Measurements from ENCODE around the gene ELMO1.

The ELMO1 gene

GRCh38 chr7:37074370-37074769 is 374.3 kb downstream of the ELMO1 start:
- no peak for DNase-seq (ENCODE audit: low read depth, low spot score)
- no peaks in the 10 kb centered on the region for H3K9me3 ChIP-seq (ENCODE audit: control insufficient read depth, insufficient read depth, low read length)
- no peaks in the 10 kb centered on the region for H3K36me3 ChIP-seq (ENCODE audit: control insufficient read depth, insufficient read depth, low read length)
- H3K4me1 ChIP-seq (ENCODE audit: control insufficient read depth, insufficient read depth, low read length) = no peaks in the 10 kb centered on the region
- no peak overlapping the region for H3K27ac ChIP-seq (ENCODE audit: low read length)
- H3K27me3 ChIP-seq (ENCODE audit: control insufficient read depth, insufficient read depth, low read length) = no peaks in the 10 kb centered on the region
- WGBS (ENCODE audit: insufficient coverage, insufficient read length) = no CpG with 5 or more reads among the region's 4 CpGs
- no peak overlapping the region for H3K4me3 ChIP-seq (ENCODE audit: low read length)

- no peak overlapping the region for H3K27ac ChIP-seq (ENCODE audit: low read length)
- H3K4me1 ChIP-seq (ENCODE audit: control insufficient read depth, insufficient read depth, low read length) = no peaks in the 10 kb centered on the region
- WGBS (ENCODE audit: insufficient coverage, insufficient read length) = no CpG with 5 or more reads among the region's 2 CpGs
- no peaks in the 10 kb centered on the region for H3K27me3 ChIP-seq (ENCODE audit: control insufficient read depth, insufficient read depth, low read length)
- H3K4me3 ChIP-seq (ENCODE audit: low read length) = no peak overlapping the region
- DNase-seq (ENCODE audit: low read depth, low spot score) = no peak
- H3K36me3 ChIP-seq (ENCODE audit: control insufficient read depth, insufficient read depth, low read length) = no peaks in the 10 kb centered on the region
- H3K9me3 ChIP-seq (ENCODE audit: control insufficient read depth, insufficient read depth, low read length) = no peaks in the 10 kb centered on the region
Observed at GRCh38 chr7:37071124-37071523, 377.5 kb downstream of the ELMO1 start.

GRCh38 chr7:37070471-37070870 is 378.2 kb downstream of the ELMO1 start:
- Histone ChIP-seq H3K36me3 (ENCODE audit: control insufficient read depth, insufficient read depth, low read length) (no peaks in the 10 kb centered on the region), H3K4me3 (ENCODE audit: low read length) (no peak overlapping the region), H3K4me1 (ENCODE audit: control insufficient read depth, insufficient read depth, low read length) (no peaks in the 10 kb centered on the region), H3K27ac (ENCODE audit: low read length) (no peak overlapping the region), H3K27me3 (ENCODE audit: control insufficient read depth, insufficient read depth, low read length) (no peaks in the 10 kb centered on the region), H3K9me3 (ENCODE audit: control insufficient read depth, insufficient read depth, low read length) (no peaks in the 10 kb centered on the region)
- DNase-seq (ENCODE audit: low read depth, low spot score) = no peak
- no CpG with 5 or more reads among the region's 3 CpGs for WGBS (ENCODE audit: insufficient coverage, insufficient read length)

- H3K27me3 ChIP-seq (ENCODE audit: control insufficient read depth, insufficient read depth, low read length) = no peaks in the 10 kb centered on the region
- no peaks in the 10 kb centered on the region for H3K36me3 ChIP-seq (ENCODE audit: control insufficient read depth, insufficient read depth, low read length)
- WGBS (ENCODE audit: insufficient coverage, insufficient read length) = no CpG with 5 or more reads among the region's 2 CpGs
- no peaks in the 10 kb centered on the region for H3K4me1 ChIP-seq (ENCODE audit: control insufficient read depth, insufficient read depth, low read length)
- no peaks in the 10 kb centered on the region for H3K9me3 ChIP-seq (ENCODE audit: control insufficient read depth, insufficient read depth, low read length)
- no peak overlapping the region for H3K4me3 ChIP-seq (ENCODE audit: low read length)
- no peak for DNase-seq (ENCODE audit: low read depth, low spot score)
- H3K27ac ChIP-seq (ENCODE audit: low read length) = no peak overlapping the region
Observed at GRCh38 chr7:37070031-37070430, 378.6 kb downstream of the ELMO1 start.

GRCh38 chr7:37069336-37069735 is 379.3 kb downstream of the ELMO1 start:
- DNase-seq (ENCODE audit: low read depth, low spot score) = no peak
- no peak overlapping the region for H3K27ac ChIP-seq (ENCODE audit: low read length)
- no peaks in the 10 kb centered on the region for H3K9me3 ChIP-seq (ENCODE audit: control insufficient read depth, insufficient read depth, low read length)
- H3K4me1 ChIP-seq (ENCODE audit: control insufficient read depth, insufficient read depth, low read length) = no peaks in the 10 kb centered on the region
- no peak overlapping the region for H3K4me3 ChIP-seq (ENCODE audit: low read length)
- H3K27me3 ChIP-seq (ENCODE audit: control insufficient read depth, insufficient read depth, low read length) = no peaks in the 10 kb centered on the region
- no CpG with 5 or more reads among the region's 2 CpGs for WGBS (ENCODE audit: insufficient coverage, insufficient read length)
- H3K36me3 ChIP-seq (ENCODE audit: control insufficient read depth, insufficient read depth, low read length) = no peaks in the 10 kb centered on the region

GRCh38 chr7:37068902-37069301 is 379.8 kb downstream of the ELMO1 start:
- no CpG with 5 or more reads among the region's 1 CpG for WGBS (ENCODE audit: insufficient coverage, insufficient read length)
- Histone ChIP-seq H3K9me3 (ENCODE audit: control insufficient read depth, insufficient read depth, low read length) (no peaks in the 10 kb centered on the region), H3K4me1 (ENCODE audit: control insufficient read depth, insufficient read depth, low read length) (no peaks in the 10 kb centered on the region), H3K36me3 (ENCODE audit: control insufficient read depth, insufficient read depth, low read length) (no peaks in the 10 kb centered on the region), H3K27ac (ENCODE audit: low read length) (no peak overlapping the region), H3K4me3 (ENCODE audit: low read length) (no peak overlapping the region), H3K27me3 (ENCODE audit: control insufficient read depth, insufficient read depth, low read length) (no peaks in the 10 kb centered on the region)
- no peak for DNase-seq (ENCODE audit: low read depth, low spot score)

- Histone ChIP-seq H3K27ac (ENCODE audit: low read length) (no peak overlapping the region), H3K36me3 (ENCODE audit: control insufficient read depth, insufficient read depth, low read length) (no peaks in the 10 kb centered on the region), H3K4me1 (ENCODE audit: control insufficient read depth, insufficient read depth, low read length) (no peaks in the 10 kb centered on the region), H3K4me3 (ENCODE audit: low read length) (no peak overlapping the region), H3K27me3 (ENCODE audit: control insufficient read depth, insufficient read depth, low read length) (no peaks in the 10 kb centered on the region), H3K9me3 (ENCODE audit: control insufficient read depth, insufficient read depth, low read length) (no peaks in the 10 kb centered on the region)
- no CpG with 5 or more reads among the region's 4 CpGs for WGBS (ENCODE audit: insufficient coverage, insufficient read length)
- no peak for DNase-seq (ENCODE audit: low read depth, low spot score)
Observed at GRCh38 chr7:37068038-37068437, 380.6 kb downstream of the ELMO1 start.

- H3K36me3 ChIP-seq (ENCODE audit: control insufficient read depth, insufficient read depth, low read length) = no peaks in the 10 kb centered on the region
- H3K27me3 ChIP-seq (ENCODE audit: control insufficient read depth, insufficient read depth, low read length) = no peaks in the 10 kb centered on the region
- no peaks in the 10 kb centered on the region for H3K4me1 ChIP-seq (ENCODE audit: control insufficient read depth, insufficient read depth, low read length)
- H3K9me3 ChIP-seq (ENCODE audit: control insufficient read depth, insufficient read depth, low read length) = no peaks in the 10 kb centered on the region
- no peak for DNase-seq (ENCODE audit: low read depth, low spot score)
- no peak overlapping the region for H3K4me3 ChIP-seq (ENCODE audit: low read length)
- H3K27ac ChIP-seq (ENCODE audit: low read length) = no peak overlapping the region
- no CpG with 5 or more reads among the region's 5 CpGs for WGBS (ENCODE audit: insufficient coverage, insufficient read length)
Observed at GRCh38 chr7:37065779-37066271, 382.8 kb downstream of the ELMO1 start.

GRCh38 chr7:37062560-37062859 is 386.2 kb downstream of the ELMO1 start:
- no CpG with 5 or more reads among the region's 3 CpGs for WGBS (ENCODE audit: insufficient coverage, insufficient read length)
- H3K27me3 ChIP-seq (ENCODE audit: control insufficient read depth, insufficient read depth, low read length) = no peaks in the 10 kb centered on the region
- H3K9me3 ChIP-seq (ENCODE audit: control insufficient read depth, insufficient read depth, low read length) = no peaks in the 10 kb centered on the region
- H3K36me3 ChIP-seq (ENCODE audit: control insufficient read depth, insufficient read depth, low read length) = no peaks in the 10 kb centered on the region
- no peak overlapping the region for H3K4me3 ChIP-seq (ENCODE audit: low read length)
- no peak overlapping the region for H3K27ac ChIP-seq (ENCODE audit: low read length)
- DNase-seq (ENCODE audit: low read depth, low spot score) = no peak
- H3K4me1 ChIP-seq (ENCODE audit: control insufficient read depth, insufficient read depth, low read length) = no peaks in the 10 kb centered on the region

GRCh38 chr7:37061849-37062559 is 386.7 kb downstream of the ELMO1 start:
- no peaks in the 10 kb centered on the region for H3K9me3 ChIP-seq (ENCODE audit: control insufficient read depth, insufficient read depth, low read length)
- H3K36me3 ChIP-seq (ENCODE audit: control insufficient read depth, insufficient read depth, low read length) = no peaks in the 10 kb centered on the region
- no peak for DNase-seq (ENCODE audit: low read depth, low spot score)
- no peak overlapping the region for H3K4me3 ChIP-seq (ENCODE audit: low read length)
- no peaks in the 10 kb centered on the region for H3K27me3 ChIP-seq (ENCODE audit: control insufficient read depth, insufficient read depth, low read length)
- no peak overlapping the region for H3K27ac ChIP-seq (ENCODE audit: low read length)
- WGBS (ENCODE audit: insufficient coverage, insufficient read length) = no CpG with 5 or more reads among the region's 5 CpGs
- H3K4me1 ChIP-seq (ENCODE audit: control insufficient read depth, insufficient read depth, low read length) = no peaks in the 10 kb centered on the region

GRCh38 chr7:37056234-37056912 is 392.3 kb downstream of the ELMO1 start:
- DNase-seq (ENCODE audit: low read depth, low spot score) = no peak
- no peaks in the 10 kb centered on the region for H3K27me3 ChIP-seq (ENCODE audit: control insufficient read depth, insufficient read depth, low read length)
- no peak overlapping the region for H3K27ac ChIP-seq (ENCODE audit: low read length)
- no peaks in the 10 kb centered on the region for H3K9me3 ChIP-seq (ENCODE audit: control insufficient read depth, insufficient read depth, low read length)
- H3K4me1 ChIP-seq (ENCODE audit: control insufficient read depth, insufficient read depth, low read length) = 0 out of 2 replicates have a peak, but pooled peaks cover 1% of the 10 kb centered on the region
- H3K36me3 ChIP-seq (ENCODE audit: control insufficient read depth, insufficient read depth, low read length) = no peaks in the 10 kb centered on the region
- WGBS (ENCODE audit: insufficient coverage, insufficient read length) = no CpG with 5 or more reads among the region's 4 CpGs
- no peak overlapping the region for H3K4me3 ChIP-seq (ENCODE audit: low read length)

All from iPS DF 6.9 (cell line).